Endothelial cell (in vitro differentiated cells): ENCODE measurements around the gene SBF2. TPM values are rescaled to one million over a fixed set of nuclear protein-coding genes. Genes with fewer than 3 reads are reported as not detected.

Experiments used
- DNase-seq: peaks from one replicate; pipeline ENCODE4 v3.0.0; 2021; ENCODE audit warnings: low spot score
- H3K27ac Mint-ChIP-seq: one replicate; pipeline ENCODE4 v1.8.0; 2021; ENCODE audit warnings: mixed read lengths, inconsistent platforms; ENCODE audit not compliant: unreplicated experiment
- H3K27me3 Mint-ChIP-seq: one replicate; pipeline ENCODE4 v1.8.0; 2021; ENCODE audit warnings: mild to moderate bottlenecking, moderate library complexity, mixed read lengths, inconsistent platforms; ENCODE audit not compliant: unreplicated experiment
- H3K36me3 Mint-ChIP-seq: one replicate; pipeline ENCODE4 v1.8.0; 2021; ENCODE audit warnings: mild to moderate bottlenecking, low read depth, mixed read lengths, inconsistent platforms; ENCODE audit not compliant: unreplicated experiment
- H3K4me1 Mint-ChIP-seq: one replicate; pipeline ENCODE4 v1.8.0; 2021; ENCODE audit warnings: mild to moderate bottlenecking, mixed read lengths, inconsistent platforms; ENCODE audit not compliant: unreplicated experiment
- H3K4me3 Mint-ChIP-seq: one replicate; pipeline ENCODE4 v1.8.0; 2021; ENCODE audit warnings: mild to moderate bottlenecking, mixed read lengths, inconsistent platforms; ENCODE audit not compliant: unreplicated experiment
- H3K9me3 Mint-ChIP-seq: one replicate; pipeline ENCODE4 v1.8.0; 2021; ENCODE audit warnings: mixed read lengths, inconsistent platforms; ENCODE audit not compliant: unreplicated experiment
- CTCF ChIP-seq: fragments of 200-600 bp; sonication (generic); IDR thresholded peaks from one replicate; pipeline ENCODE4 v1.5.0; 2021; ENCODE audit warnings: antibody characterized with exemption; ENCODE audit not compliant: unreplicated experiment
- total RNA-seq: library from RNA; stranded (reverse); fragmentation: NEBNext Ultra II Directional; extraction: Animal tissue kit (Norgen Biotek cat#: 25700); gene quantifications from one replicate; pipeline ENCODE4 v1.2.1, GENCODE V29; 2021; ENCODE audit not compliant: unreplicated experiment

Gene SBF2
- total RNA-seq, 1 donor from 2014 or later, result 40.8 TPM

- no peak overlapping the region for H3K27ac Mint-ChIP-seq
- no peaks in the 10 kb centered on the region for H3K36me3 Mint-ChIP-seq
- H3K27me3 Mint-ChIP-seq, result peaks cover 3% of the 10 kb centered on the region
- no peaks in the 10 kb centered on the region for H3K9me3 Mint-ChIP-seq
- no peak overlapping the region for H3K4me3 Mint-ChIP-seq
- TF ChIP-seq CTCF, result no peak
- peaks cover 21% of the 10 kb centered on the region for H3K4me1 Mint-ChIP-seq
- no peak for DNase-seq
Measured at GRCh38 chr11:10317776-10318526, 23.9 kb upstream of the SBF2 start.

DNA sequence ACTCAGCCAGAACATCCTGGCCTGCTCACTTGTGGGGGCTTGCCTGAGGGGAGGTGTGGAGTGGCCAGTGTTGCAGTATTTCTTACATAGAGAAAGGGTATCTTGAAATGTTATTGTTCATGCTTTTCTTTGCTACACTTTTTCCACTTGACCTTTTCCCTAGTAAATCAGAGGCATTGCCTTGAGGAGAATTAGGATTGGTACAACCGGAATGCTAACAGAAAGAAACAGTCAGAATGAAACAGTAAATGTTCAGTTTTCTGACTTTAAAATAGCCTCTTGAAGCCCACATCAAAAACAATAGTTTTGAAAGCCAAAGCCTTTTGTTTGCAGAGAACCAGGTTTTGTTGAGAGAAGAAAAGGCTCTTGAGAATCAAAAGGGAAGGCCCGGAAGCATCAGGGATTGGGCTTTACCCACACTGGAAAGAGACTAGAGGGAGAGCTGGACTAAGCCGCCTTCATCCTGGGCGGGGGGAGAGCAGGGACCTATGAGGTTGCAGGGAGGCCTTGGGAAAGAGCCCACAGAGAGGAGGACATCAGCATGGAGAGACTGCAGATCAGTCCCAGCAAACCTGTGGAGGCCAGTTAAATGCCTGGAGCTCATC is 23.2 kb upstream of the SBF2 start:
- TF ChIP-seq CTCF, result no peak
- no peak overlapping the region for H3K4me3 Mint-ChIP-seq
- no peak for DNase-seq
- H3K4me1 Mint-ChIP-seq, result peaks cover 14% of the 10 kb centered on the region
- no peaks in the 10 kb centered on the region for H3K9me3 Mint-ChIP-seq
- peaks cover 3% of the 10 kb centered on the region for H3K27me3 Mint-ChIP-seq
- no peaks in the 10 kb centered on the region for H3K36me3 Mint-ChIP-seq
- no peak overlapping the region for H3K27ac Mint-ChIP-seq

DNA sequence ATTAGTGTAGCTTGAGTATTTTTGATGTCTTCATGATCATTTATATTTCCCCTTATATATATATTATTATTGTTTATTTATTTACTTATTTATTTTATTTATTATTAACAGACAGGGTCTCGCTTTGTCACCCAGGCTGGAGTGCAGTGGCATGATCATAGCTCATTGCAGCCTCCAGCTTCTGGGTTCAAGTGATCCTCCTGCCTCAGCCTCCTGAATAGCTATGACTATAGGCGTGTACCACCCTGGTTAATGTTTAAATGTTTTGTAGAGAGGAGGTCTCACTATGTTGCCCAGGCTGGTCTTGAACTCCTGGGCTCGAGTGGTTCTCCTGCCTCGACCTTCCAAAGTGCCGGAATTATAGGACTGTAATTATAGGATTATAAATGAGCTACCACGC is 21.1 kb upstream of the SBF2 start:
- H3K36me3 Mint-ChIP-seq, result no peaks in the 10 kb centered on the region
- H3K27me3 Mint-ChIP-seq, result peaks cover 3% of the 10 kb centered on the region
- no peak overlapping the region for H3K27ac Mint-ChIP-seq
- no peaks in the 10 kb centered on the region for H3K9me3 Mint-ChIP-seq
- H3K4me3 Mint-ChIP-seq, result no peak overlapping the region
- no peak for TF ChIP-seq CTCF
- DNase-seq, result no peak
- H3K4me1 Mint-ChIP-seq, result peaks cover 14% of the 10 kb centered on the region

GRCh38 chr11:10314199-10315072 is 20.4 kb upstream of the SBF2 start:
- Mint-ChIP-seq H3K27ac (no peak overlapping the region), H3K9me3 (no peaks in the 10 kb centered on the region), H3K4me1 (peaks cover 16% of the 10 kb centered on the region), H3K4me3 (no peak overlapping the region), H3K27me3 (peaks cover 3% of the 10 kb centered on the region), H3K36me3 (no peaks in the 10 kb centered on the region)
- TF ChIP-seq CTCF, result no peak
- DNase-seq, result no peak
